ENCODE results near the gene OASL. TPM values are rescaled to one million over a fixed set of nuclear protein-coding genes. Genes with fewer than 3 reads are reported as not detected.

OASL gene
- total RNA-seq, 1 experiment from 2014 or later, result not detected

GRCh38 chr12:121087467-121088194, 48.6 kb upstream of the OASL start:
- Histone ChIP-seq H4K20me1 (ENCODE audit: control insufficient read depth, insufficient read depth, insufficient read length) (no peaks in the 10 kb centered on the region), H4K5ac (ENCODE audit: insufficient read length, low read depth, low read length) (no peak overlapping the region), H3K4me1 (ENCODE audit: insufficient read depth, low read length) (0 out of 2 replicates have a peak, but pooled peaks cover 2% of the 10 kb centered on the region), H4K91ac (ENCODE audit: insufficient read length, low read depth, low read length) (no peak overlapping the region), H2BK5ac (ENCODE audit: insufficient read length, low read length) (no peak overlapping the region), H3K27me3 (ENCODE audit: insufficient read depth, low read length) (no peaks in the 10 kb centered on the region), H2BK20ac (ENCODE audit: low read depth, low read length, poor library complexity, severe bottlenecking) (no peak overlapping the region), H3K4ac (ENCODE audit: low read depth, low read length) (no peak overlapping the region), H2BK12ac (ENCODE audit: insufficient read length, low read depth, low read length) (no peak overlapping the region), H3K23ac (ENCODE audit: insufficient read length, low read depth, low read length) (no peak overlapping the region), H3K4me2 (ENCODE audit: insufficient read depth, insufficient read length, low read length) (no peak overlapping the region), H3K18ac (ENCODE audit: insufficient read length, low read depth, low read length) (no peak overlapping the region), H2AK5ac (ENCODE audit: insufficient read length, low read length) (no peak overlapping the region), H3K79me2 (ENCODE audit: insufficient read depth, low read length) (no peaks in the 10 kb centered on the region), H3K23me2 (ENCODE audit: insufficient read length, low read depth, low read length, poor library complexity, severe bottlenecking) (no peaks in the 10 kb centered on the region), H3K56ac (ENCODE audit: insufficient read length, low read depth, low read length) (no peak overlapping the region), H4K8ac (replicated peaks; ENCODE audit: insufficient read length, low read depth, low read length) (no peak overlapping the region), H3K9me3 (ENCODE audit: control insufficient read depth, low read depth, low read length) (no peaks in the 10 kb centered on the region), H3K9ac (ENCODE audit: extremely low read depth, insufficient read length, low read length) (no peak overlapping the region), H2BK15ac (ENCODE audit: low read depth, low read length) (no peak overlapping the region), H2AFZ (ENCODE audit: low read length) (no peak overlapping the region), H3T11ph (ENCODE audit: low read length) (no peak overlapping the region), H3K14ac (ENCODE audit: insufficient read depth, low read length) (no peak overlapping the region), H2BK120ac (ENCODE audit: low read depth, low read length, poor library complexity, severe bottlenecking) (no peak overlapping the region), H3K79me1 (ENCODE audit: insufficient read depth, low read depth, low read length, poor library complexity, severe bottlenecking) (no peaks in the 10 kb centered on the region), H3K27ac (ENCODE audit: insufficient read length, low read depth, low read length) (no peak overlapping the region)
- no CpG with 5 or more reads among the region's 11 CpGs for WGBS (ENCODE audit: extremely low coverage, insufficient read length, low lambda C conversion rate)
- no peak for DNase-seq
- Mint-ChIP-seq H3K4me3 (no peak overlapping the region), H3K9me3 (no peaks in the 10 kb centered on the region), H3K27ac (no peak overlapping the region), H3K36me3 (ENCODE audit: insufficient read depth in 1 of 3, low read depth in 3 of 3) (no peaks in the 10 kb centered on the region), H3K4me1 (peaks cover 18 to 25% of the 10 kb centered on the region in 2 experiments), H3K27me3 (ENCODE audit: low read depth) (peaks cover 9% of the 10 kb centered on the region)
- no peak for TF ChIP-seq CTCF (conservative IDR thresholded peaks at IDR 0.05)

Measured in H9 (cell line).